LNCaP clone FGC (cell line): ENCODE results near the gene UNC93B1.

Experiments used
- DNase-seq: peaks from one replicate; pipeline ENCODE4 v3.0.0-alpha.2; 2011; ENCODE audit warnings: low read depth
- H3K4me3 ChIP-seq: 2 replicates; pipeline ENCODE4 v1.5.1; 2011; ENCODE audit warnings: mild to moderate bottlenecking, low read depth, low read length, control low read depth
- CTCF ChIP-seq: IDR thresholded peaks from 2 replicates; pipeline ENCODE4 v1.5.1; 2012; ENCODE audit warnings: mild to moderate bottlenecking; ENCODE audit not compliant: control insufficient read depth, insufficient read depth; ENCODE audit errors: extremely low read depth

Gene UNC93B1

GRCh38 chr11:68014947-68015447 is 11.1 kb upstream of the UNC93B1 start:
- H3K4me3 ChIP-seq: no peak overlapping the region
- TF ChIP-seq CTCF: no peak
- DNase-seq: no peak

GRCh38 chr11:68014157-68014946 is 10.5 kb upstream of the UNC93B1 start:
- no peak for TF ChIP-seq CTCF

GRCh38 chr11:68013611-68014156 is 9.8 kb upstream of the UNC93B1 start:
- no peak for TF ChIP-seq CTCF
- H3K4me3 ChIP-seq: no peak overlapping the region
- no peak for DNase-seq

More at GRCh38 chr11:68014157-68014946, 10.5 kb upstream of the UNC93B1 start:
- H3K4me3 ChIP-seq: no peak overlapping the region
- no peak for DNase-seq

GRCh38 chr11:68012843-68013610 is 9.1 kb upstream of the UNC93B1 start:
- no peak for TF ChIP-seq CTCF
- H3K4me3 ChIP-seq: no peak overlapping the region
- DNase-seq: no peak

- TF ChIP-seq CTCF: no peak
- DNase-seq: no peak
- no peak overlapping the region for H3K4me3 ChIP-seq
Observed at GRCh38 chr11:68012044-68012842, 8.3 kb upstream of the UNC93B1 start.
